GM23248 (cell line): ENCODE results near the gene EVA1C.

ENCODE experiments used
- EZH2 ChIP-seq: fragments of 200-600 bp; sonication (generic); IDR thresholded peaks from 2 replicates; pipeline ENCODE4 v1.6.1; 2018; ENCODE audit warnings: antibody characterized with exemption, mild to moderate bottlenecking; ENCODE audit not compliant: insufficient read depth, poor library complexity, severe bottlenecking
- EZH2phosphoT487 ChIP-seq: fragments of 200-600 bp; sonication (generic); IDR thresholded peaks from 2 replicates; pipeline ENCODE4 v1.6.1; 2018; ENCODE audit warnings: antibody characterized with exemption, moderate library complexity, mild to moderate bottlenecking, low read depth; ENCODE audit not compliant: insufficient read depth

GRCh38 chr21:32543975-32544374 lies 131.5 kb downstream of the EVA1C start:
- TF ChIP-seq EZH2 (no peak), EZH2phosphoT487 (no peak)
